Stimulated activated effector memory CD8-positive, alpha-beta T cell treated with anti-CD3 and anti-CD28 coated beads, Interleukin-12 subunit alpha, Interleukin-12 subunit beta, amount 100 ng/mL, for 72 hours (primary cell): ENCODE measurements around the gene TAF10.

Experiments used
- ATAC-seq: fragments of 150-1000 bp; cut with Tn5 transposase; 2 replicates; pipeline ENCODE4 v1.10.0; 2021
- DNase-seq, 2 donors: peaks; one replicate each; pipeline ENCODE4 v3.0.0; 2021 to 2022; ENCODE audit warnings: low spot score in 2 of 2
- H3K27ac Mint-ChIP-seq: one replicate; pipeline ENCODE4 v1.8.0; 2022; ENCODE audit warnings: mild to moderate bottlenecking, mixed read lengths
- H3K36me3 Mint-ChIP-seq: one replicate; pipeline ENCODE4 v1.8.0; 2022; ENCODE audit warnings: mild to moderate bottlenecking, mixed read lengths
- H3K4me1 Mint-ChIP-seq: one replicate; pipeline ENCODE4 v1.8.0; 2022; ENCODE audit warnings: mixed read lengths
- H3K4me3 Mint-ChIP-seq: one replicate; pipeline ENCODE4 v1.8.0; 2022; ENCODE audit warnings: mild to moderate bottlenecking, mixed read lengths
- H3K9me3 Mint-ChIP-seq: one replicate; pipeline ENCODE4 v1.8.0; 2022; ENCODE audit warnings: mixed read lengths

TAF10 gene

GRCh38 chr11:6594142-6594768 lies 17.8 kb downstream of the TAF10 start:
- Mint-ChIP-seq H3K36me3 (peaks cover 88% of the 10 kb centered on the region), H3K4me3 (no peak overlapping the region), H3K27ac (no peak overlapping the region), H3K9me3 (no peaks in the 10 kb centered on the region), H3K4me1 (peaks cover 36% of the 10 kb centered on the region)
- DNase-seq (peak in 1 of 2 donors; percentile 43), ATAC-seq (no peak)

GRCh38 chr11:6588018-6588417 lies 24.0 kb downstream of the TAF10 start:
- H3K36me3 Mint-ChIP-seq: peaks cover 38% of the 10 kb centered on the region
- H3K27ac Mint-ChIP-seq: no peak overlapping the region
- ATAC-seq (no peak), DNase-seq (no peak)
- no peaks in the 10 kb centered on the region for H3K4me1 Mint-ChIP-seq
- no peak overlapping the region for H3K4me3 Mint-ChIP-seq
- H3K9me3 Mint-ChIP-seq: peaks cover 11% of the 10 kb centered on the region

GRCh38 chr11:6587360-6587953 lies 24.6 kb downstream of the TAF10 start:
- H3K4me1 Mint-ChIP-seq: no peaks in the 10 kb centered on the region
- H3K36me3 Mint-ChIP-seq: peaks cover 33% of the 10 kb centered on the region
- DNase-seq: no peak
- no peak overlapping the region for H3K4me3 Mint-ChIP-seq
- ATAC-seq: no peak
- H3K27ac Mint-ChIP-seq: no peak overlapping the region
- H3K9me3 Mint-ChIP-seq: peaks cover 15% of the 10 kb centered on the region

GRCh38 chr11:6586434-6587359 lies 25.3 kb downstream of the TAF10 start:
- Mint-ChIP-seq H3K4me3 (no peak overlapping the region), H3K4me1 (no peaks in the 10 kb centered on the region), H3K36me3 (peaks cover 25% of the 10 kb centered on the region), H3K27ac (no peak overlapping the region), H3K9me3 (peaks cover 19% of the 10 kb centered on the region)
- peak in 1 of 2 donors; percentile 38 for DNase-seq
- ATAC-seq: no peak

DNA sequence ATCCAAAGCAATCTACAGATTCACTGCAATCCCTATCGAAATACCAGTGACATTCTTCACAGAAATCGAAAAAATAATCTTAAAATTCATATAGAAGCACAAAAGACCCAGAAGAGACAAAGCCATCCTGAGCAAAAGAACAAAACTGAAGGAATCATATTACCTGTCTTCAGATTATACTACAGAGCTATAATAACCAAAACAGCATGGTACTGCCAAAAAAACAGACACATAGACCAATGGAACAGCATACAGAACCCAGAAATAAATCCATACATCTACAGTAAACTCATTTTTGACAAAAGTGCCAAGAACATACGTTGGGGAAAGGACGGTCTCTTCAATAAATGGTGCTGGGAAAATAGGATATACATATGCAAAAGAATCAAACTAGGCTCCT lies 27.5 kb downstream of the TAF10 start:
- DNase-seq (no peak), ATAC-seq (no peak)
- H3K4me1 Mint-ChIP-seq: no peaks in the 10 kb centered on the region
- peaks cover 19% of the 10 kb centered on the region for H3K9me3 Mint-ChIP-seq
- peaks cover 4% of the 10 kb centered on the region for H3K36me3 Mint-ChIP-seq
- H3K4me3 Mint-ChIP-seq: no peak overlapping the region
- no peak overlapping the region for H3K27ac Mint-ChIP-seq

GRCh38 chr11:6583584-6583983 lies 28.4 kb downstream of the TAF10 start:
- H3K4me1 Mint-ChIP-seq: no peaks in the 10 kb centered on the region

DNA sequence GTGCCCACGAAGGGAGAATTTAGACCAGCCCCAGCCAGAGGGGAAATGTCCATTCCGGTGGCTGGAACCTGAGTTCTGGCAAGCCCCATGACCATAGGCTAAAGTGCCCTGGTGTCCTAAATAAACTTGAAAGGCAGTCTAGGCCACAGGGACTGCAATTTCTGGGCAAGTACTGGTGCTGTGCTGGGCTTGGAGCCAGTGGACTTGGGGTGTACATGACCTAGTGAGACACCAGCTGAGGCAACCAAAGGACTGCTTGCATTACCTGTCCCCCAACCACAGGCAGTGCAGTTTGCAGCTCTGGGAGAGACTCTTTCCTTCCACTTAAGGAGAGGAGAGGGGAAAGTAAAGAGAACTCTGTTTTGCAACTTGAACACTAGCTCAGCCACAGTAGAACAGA lies 32.3 kb downstream of the TAF10 start:
- Mint-ChIP-seq H3K4me3 (no peak overlapping the region), H3K4me1 (no peaks in the 10 kb centered on the region), H3K27ac (no peak overlapping the region), H3K9me3 (peaks cover 16% of the 10 kb centered on the region), H3K36me3 (no peaks in the 10 kb centered on the region)
- ATAC-seq: no peak
- DNase-seq: no peak

More at GRCh38 chr11:6583584-6583983, 28.4 kb downstream of the TAF10 start:
- Mint-ChIP-seq H3K36me3 (no peaks in the 10 kb centered on the region), H3K9me3 (peaks cover 19% of the 10 kb centered on the region), H3K4me3 (no peak overlapping the region), H3K27ac (no peak overlapping the region)
- DNase-seq (no peak), ATAC-seq (no peak)

GRCh38 chr11:6578134-6578533 lies 33.9 kb downstream of the TAF10 start:
- Mint-ChIP-seq H3K4me1 (no peaks in the 10 kb centered on the region), H3K27ac (no peak overlapping the region), H3K36me3 (no peaks in the 10 kb centered on the region), H3K4me3 (no peak overlapping the region), H3K9me3 (peaks cover 9% of the 10 kb centered on the region)
- DNase-seq (no peak), ATAC-seq (no peak)

DNA sequence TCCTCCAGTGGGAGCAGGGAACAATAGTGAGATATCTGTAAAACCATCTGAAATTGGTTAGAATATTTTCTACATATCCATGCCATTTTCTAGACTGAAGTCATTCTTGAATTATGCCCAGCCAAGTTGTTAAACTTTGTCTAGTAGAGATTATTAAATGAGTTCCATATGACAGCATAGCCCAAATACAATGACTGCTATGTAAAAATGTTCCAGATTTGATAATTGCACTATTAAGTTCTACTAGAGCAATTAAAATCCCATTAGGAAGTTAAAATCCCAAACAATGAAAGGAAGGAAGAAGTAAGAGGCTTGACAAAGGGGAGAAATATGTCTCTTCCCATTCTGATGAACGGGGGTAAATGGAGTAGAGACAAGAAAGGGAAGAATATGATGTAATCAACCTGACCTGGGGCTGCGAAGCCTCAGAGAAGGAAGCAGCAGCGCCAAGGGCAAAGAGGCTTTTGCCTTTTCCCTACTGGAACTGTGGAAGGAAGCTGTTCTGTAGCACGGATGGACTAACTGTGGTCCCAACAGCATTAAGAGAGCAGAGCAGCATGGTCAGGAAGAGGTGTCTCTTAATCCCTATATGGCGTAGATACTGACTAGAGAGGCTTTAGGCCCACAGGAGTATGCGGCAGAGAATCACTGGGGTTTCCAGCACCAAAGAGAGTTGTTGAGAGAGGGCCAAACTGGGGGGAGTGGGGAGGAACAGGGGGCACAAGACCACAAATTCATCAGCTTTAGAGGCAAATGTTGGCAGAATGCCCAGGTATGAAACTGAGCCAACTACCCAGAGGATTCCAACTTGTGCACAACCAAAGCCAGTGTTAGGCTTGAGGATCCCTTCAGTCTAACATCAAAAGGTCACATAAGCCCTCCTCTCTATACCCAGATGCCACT lies 35.3 kb downstream of the TAF10 start:
- Mint-ChIP-seq H3K9me3 (no peaks in the 10 kb centered on the region), H3K27ac (no peak overlapping the region), H3K36me3 (peaks cover 5% of the 10 kb centered on the region), H3K4me3 (no peak overlapping the region), H3K4me1 (no peaks in the 10 kb centered on the region)
- no peak for ATAC-seq
- no peak for DNase-seq

DNA sequence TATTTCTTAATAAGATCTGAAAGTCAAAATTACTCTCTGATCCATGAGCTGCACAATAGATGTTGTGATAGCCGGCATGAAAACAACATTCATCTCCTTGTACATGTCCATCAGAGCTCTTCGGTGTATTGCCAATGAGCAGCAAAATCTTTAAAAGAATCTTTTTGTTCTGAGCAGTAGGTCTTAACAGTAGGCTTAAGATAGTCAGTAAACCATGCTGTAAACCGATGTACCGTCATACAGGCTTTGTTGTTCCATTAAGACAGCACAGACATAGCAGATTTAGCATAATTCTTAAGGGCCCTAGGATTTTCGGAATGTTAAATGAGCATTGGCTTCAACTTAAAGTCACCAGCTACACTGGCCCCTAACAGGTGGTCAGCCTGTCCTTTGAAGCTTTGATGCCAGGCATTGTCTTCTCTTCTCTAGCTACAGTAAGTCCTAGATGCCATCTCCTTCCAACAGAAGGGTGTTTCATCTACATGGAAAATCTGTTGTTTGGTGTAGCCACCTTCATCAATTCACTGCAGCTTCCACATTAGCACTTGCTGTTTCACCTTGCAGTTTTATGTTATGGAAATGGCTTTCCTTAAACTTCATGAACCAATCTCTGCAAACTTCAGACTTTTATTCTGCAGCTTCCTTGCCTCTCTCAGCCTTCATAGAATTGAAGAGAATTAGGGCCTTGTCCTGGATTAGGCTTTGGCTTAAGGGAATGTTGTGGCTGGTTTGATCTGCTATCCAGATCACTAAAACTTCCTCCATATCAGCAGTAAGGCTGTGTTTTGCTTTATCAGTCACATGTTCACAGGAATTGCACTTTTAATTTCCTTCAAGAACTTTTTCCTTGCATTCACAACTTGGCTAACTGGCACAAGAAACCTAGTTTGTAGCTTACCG lies 37.0 kb downstream of the TAF10 start:
- Mint-ChIP-seq H3K4me3 (no peak overlapping the region), H3K9me3 (no peaks in the 10 kb centered on the region), H3K4me1 (no peaks in the 10 kb centered on the region), H3K27ac (no peak overlapping the region), H3K36me3 (peaks cover 5% of the 10 kb centered on the region)
- DNase-seq (no peak), ATAC-seq (no peak)

- Mint-ChIP-seq H3K36me3 (peaks cover 5% of the 10 kb centered on the region), H3K4me1 (no peaks in the 10 kb centered on the region), H3K4me3 (no peak overlapping the region), H3K9me3 (no peaks in the 10 kb centered on the region), H3K27ac (no peak overlapping the region)
- no peak for DNase-seq
- no peak for ATAC-seq
Observed at GRCh38 chr11:6572215-6572614, 39.8 kb downstream of the TAF10 start.

- ATAC-seq (no peak), DNase-seq (no peak)
- no peaks in the 10 kb centered on the region for H3K4me1 Mint-ChIP-seq
- H3K27ac Mint-ChIP-seq: peak overlapping the region; percentile 13
- H3K36me3 Mint-ChIP-seq: peaks cover 5% of the 10 kb centered on the region
- H3K4me3 Mint-ChIP-seq: no peak overlapping the region
- H3K9me3 Mint-ChIP-seq: no peaks in the 10 kb centered on the region
Observed at GRCh38 chr11:6571434-6572008, 40.5 kb downstream of the TAF10 start.

- H3K4me3 Mint-ChIP-seq: no peak overlapping the region
- H3K36me3 Mint-ChIP-seq: peaks cover 5% of the 10 kb centered on the region
- H3K9me3 Mint-ChIP-seq: no peaks in the 10 kb centered on the region
- no peak for ATAC-seq
- no peak overlapping the region for H3K27ac Mint-ChIP-seq
- no peak for DNase-seq
- no peaks in the 10 kb centered on the region for H3K4me1 Mint-ChIP-seq
Observed at GRCh38 chr11:6570691-6571427, 41.2 kb downstream of the TAF10 start.
